Ishikawa (cell line): ENCODE data around the gene ANAPC2.

ENCODE experiments used
- CEBPB ChIP-seq: IDR thresholded peaks from 2 replicates; pipeline ENCODE4 v1.6.1; 2012
- CREB1 ChIP-seq: IDR thresholded peaks from 2 replicates; pipeline ENCODE4 v1.6.1; 2012; ENCODE audit warnings: low read depth
- EGR1 ChIP-seq: IDR thresholded peaks from 2 replicates; pipeline ENCODE4 v1.6.1; 2012
- EP300 ChIP-seq: IDR thresholded peaks from 2 replicates; pipeline ENCODE4 v1.6.1; 2012; ENCODE audit warnings: borderline replicate concordance
- FOXM1 ChIP-seq: IDR thresholded peaks from 2 replicates; pipeline ENCODE4 v1.6.1; 2012; ENCODE audit warnings: low read depth, borderline replicate concordance
- MAX ChIP-seq: IDR thresholded peaks from 2 replicates; pipeline ENCODE4 v1.6.1; 2012
- NFIC ChIP-seq: IDR thresholded peaks from 2 replicates; pipeline ENCODE4 v1.6.1; 2012
- RAD21 ChIP-seq: IDR thresholded peaks from 2 replicates; pipeline ENCODE4 v1.6.1; 2012; ENCODE audit warnings: low read depth
- TAF1 ChIP-seq: IDR thresholded peaks from 2 replicates; pipeline ENCODE4 v1.6.1; 2012; ENCODE audit warnings: low read depth, mild to moderate bottlenecking
- TCF12 ChIP-seq: IDR thresholded peaks from 2 replicates; pipeline ENCODE4 v1.6.1; 2012; ENCODE audit warnings: low read depth
- TEAD4 ChIP-seq: IDR thresholded peaks from 2 replicates; pipeline ENCODE4 v1.6.1; 2012
- YY1 ChIP-seq: IDR thresholded peaks from 2 replicates; pipeline ENCODE4 v1.6.1; 2012; ENCODE audit warnings: low read depth
- ZBTB7A ChIP-seq: IDR thresholded peaks from 2 replicates; pipeline ENCODE4 v1.6.1; 2012; ENCODE audit warnings: low read depth
- TF ChIP-seq, protein P1 (sequence below): IDR thresholded peaks from 2 replicates; pipeline ENCODE4 v1.6.1; 2012; ENCODE audit warnings: low read depth, mild to moderate bottlenecking
- TF ChIP-seq, protein P2 (sequence below): IDR thresholded peaks from 2 replicates; pipeline ENCODE4 v1.6.1; 2012

The ANAPC2 gene

GRCh38 chr9:137212520-137212919 lies 24.2 kb upstream of the ANAPC2 start:
- TF ChIP-seq FOXM1: no peak
- no peak for TF ChIP-seq ZBTB7A
- no peak for TF ChIP-seq CEBPB
- no peak for TF ChIP-seq CREB1
- TF ChIP-seq, protein P1, sequence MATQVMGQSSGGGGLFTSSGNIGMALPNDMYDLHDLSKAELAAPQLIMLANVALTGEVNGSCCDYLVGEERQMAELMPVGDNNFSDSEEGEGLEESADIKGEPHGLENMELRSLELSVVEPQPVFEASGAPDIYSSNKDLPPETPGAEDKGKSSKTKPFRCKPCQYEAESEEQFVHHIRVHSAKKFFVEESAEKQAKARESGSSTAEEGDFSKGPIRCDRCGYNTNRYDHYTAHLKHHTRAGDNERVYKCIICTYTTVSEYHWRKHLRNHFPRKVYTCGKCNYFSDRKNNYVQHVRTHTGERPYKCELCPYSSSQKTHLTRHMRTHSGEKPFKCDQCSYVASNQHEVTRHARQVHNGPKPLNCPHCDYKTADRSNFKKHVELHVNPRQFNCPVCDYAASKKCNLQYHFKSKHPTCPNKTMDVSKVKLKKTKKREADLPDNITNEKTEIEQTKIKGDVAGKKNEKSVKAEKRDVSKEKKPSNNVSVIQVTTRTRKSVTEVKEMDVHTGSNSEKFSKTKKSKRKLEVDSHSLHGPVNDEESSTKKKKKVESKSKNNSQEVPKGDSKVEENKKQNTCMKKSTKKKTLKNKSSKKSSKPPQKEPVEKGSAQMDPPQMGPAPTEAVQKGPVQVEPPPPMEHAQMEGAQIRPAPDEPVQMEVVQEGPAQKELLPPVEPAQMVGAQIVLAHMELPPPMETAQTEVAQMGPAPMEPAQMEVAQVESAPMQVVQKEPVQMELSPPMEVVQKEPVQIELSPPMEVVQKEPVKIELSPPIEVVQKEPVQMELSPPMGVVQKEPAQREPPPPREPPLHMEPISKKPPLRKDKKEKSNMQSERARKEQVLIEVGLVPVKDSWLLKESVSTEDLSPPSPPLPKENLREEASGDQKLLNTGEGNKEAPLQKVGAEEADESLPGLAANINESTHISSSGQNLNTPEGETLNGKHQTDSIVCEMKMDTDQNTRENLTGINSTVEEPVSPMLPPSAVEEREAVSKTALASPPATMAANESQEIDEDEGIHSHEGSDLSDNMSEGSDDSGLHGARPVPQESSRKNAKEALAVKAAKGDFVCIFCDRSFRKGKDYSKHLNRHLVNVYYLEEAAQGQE: no peak
- no peak for TF ChIP-seq EP300
- TF ChIP-seq MAX: no peak
- no peak for TF ChIP-seq TEAD4
- no peak for TF ChIP-seq NFIC
- no peak for TF ChIP-seq EGR1
- TF ChIP-seq YY1: no peak
- no peak for TF ChIP-seq RAD21
- no peak for TF ChIP-seq TCF12
- TF ChIP-seq, protein P2, sequence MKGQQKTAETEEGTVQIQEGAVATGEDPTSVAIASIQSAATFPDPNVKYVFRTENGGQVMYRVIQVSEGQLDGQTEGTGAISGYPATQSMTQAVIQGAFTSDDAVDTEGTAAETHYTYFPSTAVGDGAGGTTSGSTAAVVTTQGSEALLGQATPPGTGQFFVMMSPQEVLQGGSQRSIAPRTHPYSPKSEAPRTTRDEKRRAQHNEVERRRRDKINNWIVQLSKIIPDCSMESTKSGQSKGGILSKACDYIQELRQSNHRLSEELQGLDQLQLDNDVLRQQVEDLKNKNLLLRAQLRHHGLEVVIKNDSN: no peak
- no peak for TF ChIP-seq TAF1

DNA sequence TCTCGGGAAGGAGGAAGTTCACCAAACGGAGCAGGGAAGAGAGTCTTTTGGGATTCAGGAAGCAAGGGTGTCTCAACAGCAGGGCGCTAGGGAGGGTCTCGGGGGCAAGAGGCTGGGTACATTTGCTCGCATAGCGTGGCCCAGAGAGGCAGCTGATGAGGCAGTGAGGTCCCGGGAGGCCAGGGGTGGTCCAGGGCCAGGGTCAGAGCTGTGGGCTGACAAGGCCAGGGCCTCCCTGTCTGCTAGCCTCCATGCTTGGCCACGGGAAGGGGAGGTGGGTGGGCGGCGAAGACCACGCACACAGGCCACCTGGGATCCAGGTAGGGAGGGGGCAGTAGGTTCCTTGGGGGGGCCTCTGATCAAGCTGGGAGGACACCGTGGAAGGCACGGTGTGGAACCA lies 23.2 kb upstream of the ANAPC2 start:
- TF ChIP-seq EGR1: no peak
- no peak for TF ChIP-seq TCF12
- TF ChIP-seq CREB1: no peak
- TF ChIP-seq, protein P2: no peak
- TF ChIP-seq MAX: no peak
- no peak for TF ChIP-seq CEBPB

DNA sequence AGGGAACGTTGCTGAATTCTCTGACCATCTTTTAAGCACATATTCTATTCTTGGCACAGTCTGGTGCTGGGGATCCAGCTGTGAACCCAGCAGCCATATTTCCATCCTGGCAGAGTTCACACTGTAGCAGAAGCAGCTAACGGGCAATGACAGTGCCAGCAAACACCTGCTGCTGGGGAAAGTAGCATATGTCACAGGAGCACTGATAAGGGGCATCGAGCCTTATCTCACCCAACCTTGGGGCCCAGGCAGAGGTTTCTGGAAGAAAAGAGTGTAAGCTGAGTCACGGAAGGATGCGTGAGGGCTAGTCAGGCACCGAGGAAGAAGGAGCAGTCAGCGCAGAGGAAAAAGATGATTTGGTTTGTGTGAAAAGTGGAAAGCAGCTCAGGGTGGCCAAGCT lies 18.2 kb upstream of the ANAPC2 start:
- TF ChIP-seq EP300: no peak
- TF ChIP-seq FOXM1: no peak

DNA sequence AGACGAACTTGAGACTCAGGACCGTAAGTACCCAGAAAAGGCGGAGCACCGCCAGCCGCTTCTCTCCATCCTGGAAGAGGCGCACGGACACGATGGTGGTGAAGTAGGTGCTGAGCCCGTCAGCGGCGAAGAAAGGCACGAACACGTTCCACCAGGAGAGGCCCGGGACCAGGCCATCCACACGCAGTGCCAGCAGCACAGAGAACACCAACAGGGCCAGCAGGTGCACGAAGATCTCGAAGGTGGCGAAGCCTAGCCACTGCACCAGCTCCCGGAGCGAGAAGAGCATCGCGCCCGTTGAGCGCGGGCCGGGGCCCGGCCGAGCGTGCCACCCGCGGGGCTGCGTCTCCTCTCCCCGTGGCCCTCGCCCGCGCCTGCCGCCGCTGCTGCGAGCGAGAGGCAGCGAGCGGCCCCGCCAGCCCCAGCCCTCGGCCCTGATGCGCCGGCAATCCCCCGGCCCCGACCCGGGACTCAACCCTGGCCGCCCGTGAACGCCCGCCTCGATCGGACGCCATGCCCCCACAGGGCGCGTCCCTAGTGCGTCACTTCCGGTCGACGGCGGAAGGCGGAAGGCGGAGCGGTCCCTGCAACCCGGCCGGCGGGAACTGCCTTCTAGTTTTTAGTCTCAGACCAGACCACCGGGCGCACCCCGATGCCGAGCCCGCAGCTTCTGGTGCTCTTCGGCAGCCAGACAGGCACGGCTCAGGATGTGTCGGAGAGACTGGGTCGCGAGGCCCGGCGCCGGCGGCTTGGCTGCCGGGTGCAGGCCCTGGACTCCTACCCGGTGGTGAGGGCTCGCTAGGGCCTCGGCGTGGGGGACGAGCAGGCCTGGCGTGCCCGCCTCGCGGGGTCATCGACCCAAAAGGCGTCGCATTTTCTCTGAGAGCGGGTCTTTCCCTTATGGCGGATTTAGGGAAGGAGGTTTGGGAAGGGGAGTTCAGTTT lies 17.0 kb upstream of the ANAPC2 start, which contains the start of the genes NDOR1 and TMEM203:
Gene NDOR1, plus strand, starts transcription at position 575 of the 944 bp plus-strand sequence. Its CDS starts 78 bp downstream, at position 653.
Gene TMEM203, minus strand, starts transcription at position 523 of the 944 bp plus-strand sequence. Its CDS starts 234 bp downstream, at position 289.
- TF ChIP-seq TCF12: peak; percentile 67
- TF ChIP-seq, protein P2: 0 out of 2 replicates have a peak, but pooled peaks have one; percentile 14
- TF ChIP-seq NFIC: no peak
- peak; percentile 95 for TF ChIP-seq YY1
- peak; percentile 83 for TF ChIP-seq MAX
- peak; percentile 91 for TF ChIP-seq CREB1
- TF ChIP-seq ZBTB7A: no peak
- TF ChIP-seq TAF1: peak; percentile 90

DNA sequence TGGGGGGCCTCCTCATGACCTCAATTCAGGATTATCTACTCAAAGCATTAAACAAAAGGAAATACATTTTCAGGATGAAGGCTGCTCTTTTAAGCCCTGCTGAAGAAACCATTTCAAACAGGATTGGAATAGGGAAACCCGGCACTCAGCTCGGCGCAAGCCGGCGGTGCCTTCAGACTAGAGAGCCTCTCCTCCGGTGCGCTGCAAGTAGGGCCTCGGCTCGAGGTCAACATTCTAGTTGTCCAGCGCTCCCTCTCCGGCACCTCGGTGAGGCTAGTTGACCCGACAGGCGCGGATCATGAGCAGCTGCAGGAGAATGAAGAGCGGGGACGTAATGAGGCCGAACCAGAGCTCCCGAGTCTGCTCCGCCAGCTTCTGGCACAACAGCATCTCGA lies 16.4 kb upstream of the ANAPC2 start:
- no peak for TF ChIP-seq EP300
- no peak for TF ChIP-seq TEAD4
- TF ChIP-seq ZBTB7A: no peak
- no peak for TF ChIP-seq RAD21
- no peak for TF ChIP-seq TCF12
- no peak for TF ChIP-seq YY1

DNA sequence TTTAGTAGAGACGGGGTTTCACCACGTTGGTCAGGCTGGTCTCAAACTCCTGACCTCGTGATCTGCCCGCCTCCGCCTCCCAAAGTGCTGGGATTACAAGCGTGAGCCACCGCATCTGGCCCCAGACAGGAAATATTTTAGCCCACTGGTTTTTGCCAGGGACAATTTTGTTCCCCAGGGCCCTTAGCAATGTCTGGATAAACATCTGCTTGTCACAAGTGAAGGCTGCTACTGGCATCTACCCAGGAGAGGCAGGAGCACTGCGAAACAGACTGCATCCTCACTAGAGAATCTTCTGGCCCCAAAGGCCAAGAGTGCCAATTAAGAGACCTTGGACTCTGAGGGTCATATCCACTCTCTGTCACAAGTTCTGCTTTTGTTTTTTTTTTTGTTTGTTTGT lies 14.6 kb upstream of the ANAPC2 start:
- TF ChIP-seq ZBTB7A: no peak
- TF ChIP-seq, protein P1: no peak
- TF ChIP-seq CREB1: no peak
- TF ChIP-seq, protein P2: no peak
- no peak for TF ChIP-seq YY1
- TF ChIP-seq CEBPB: no peak
- TF ChIP-seq TAF1: no peak
- TF ChIP-seq MAX: no peak
- TF ChIP-seq EGR1: no peak
- TF ChIP-seq TCF12: no peak
